HG03469 (cell line): ENCODE results near the gene USP35.
"Not testable (repeated sequence)": the region's sequence is repeated elsewhere in the genome, so short reads cannot be mapped to it uniquely, and the experiment has no call there.

Experiments
- ATAC-seq: cut with Tn5 transposase; IDR thresholded peaks from one replicate; pipeline ENCODE4 v1.9.1; 2021; ENCODE audit warnings: mild to moderate bottlenecking, moderate library complexity, moderate number of reproducible peaks; ENCODE audit not compliant: unreplicated experiment

The USP35 gene

DNA sequence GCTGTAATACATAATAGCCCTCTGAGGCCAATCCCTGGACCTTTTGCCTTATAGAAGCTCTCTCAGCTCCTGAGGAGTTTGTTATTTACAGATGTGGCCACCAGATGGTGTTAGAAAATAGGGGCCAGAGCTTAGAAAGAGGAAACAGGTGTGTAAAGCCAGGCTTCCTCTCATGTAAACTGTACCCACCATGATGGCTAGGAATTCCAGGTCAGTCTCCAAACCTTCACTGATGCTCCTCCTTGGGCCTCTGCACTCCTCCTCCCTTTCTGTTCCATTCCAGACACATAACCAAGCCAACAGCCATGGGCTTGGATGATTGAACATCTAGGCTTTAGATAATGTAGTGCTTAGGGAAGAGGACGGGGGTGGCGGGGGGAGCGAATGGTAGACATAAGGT lies 39.7 kb downstream of the USP35 start:
- ATAC-seq: peak; percentile 33

- ATAC-seq: no peak
Observed at GRCh38 chr11:78229106-78229505, 40.4 kb downstream of the USP35 start.

DNA sequence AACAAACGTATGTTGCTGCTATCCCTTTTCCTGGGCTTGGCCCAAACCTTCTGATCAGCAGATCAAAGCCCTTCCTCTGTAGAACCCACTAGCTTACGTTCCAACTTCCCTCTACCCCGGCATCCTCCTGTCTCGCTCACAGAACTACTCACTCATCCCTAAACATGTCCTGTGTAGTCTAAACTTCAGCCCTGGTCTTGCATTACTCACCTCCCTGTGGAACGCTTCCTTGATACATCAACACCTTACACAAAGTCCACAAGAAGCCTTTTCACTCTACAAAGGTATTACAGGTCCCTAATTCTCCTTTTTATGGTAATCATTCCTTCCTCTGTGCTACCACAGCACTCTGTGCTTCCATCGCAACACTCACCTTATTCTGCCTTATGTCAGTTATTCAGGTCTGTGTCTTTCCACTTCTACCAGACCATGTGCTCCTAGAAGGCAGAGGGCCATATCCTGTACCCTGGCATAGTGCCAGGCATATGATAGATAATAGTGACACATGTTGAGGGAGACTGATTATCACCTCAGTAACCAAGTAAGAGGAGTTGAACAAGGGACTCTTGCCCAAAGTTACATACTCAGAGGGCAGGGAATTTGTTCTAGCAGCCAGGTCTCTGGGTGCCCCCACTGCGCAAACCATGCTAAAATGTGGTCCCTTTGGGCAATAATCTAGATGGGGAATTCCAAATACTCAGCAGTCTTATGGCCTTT lies 41.6 kb downstream of the USP35 start:
- ATAC-seq: no peak

DNA sequence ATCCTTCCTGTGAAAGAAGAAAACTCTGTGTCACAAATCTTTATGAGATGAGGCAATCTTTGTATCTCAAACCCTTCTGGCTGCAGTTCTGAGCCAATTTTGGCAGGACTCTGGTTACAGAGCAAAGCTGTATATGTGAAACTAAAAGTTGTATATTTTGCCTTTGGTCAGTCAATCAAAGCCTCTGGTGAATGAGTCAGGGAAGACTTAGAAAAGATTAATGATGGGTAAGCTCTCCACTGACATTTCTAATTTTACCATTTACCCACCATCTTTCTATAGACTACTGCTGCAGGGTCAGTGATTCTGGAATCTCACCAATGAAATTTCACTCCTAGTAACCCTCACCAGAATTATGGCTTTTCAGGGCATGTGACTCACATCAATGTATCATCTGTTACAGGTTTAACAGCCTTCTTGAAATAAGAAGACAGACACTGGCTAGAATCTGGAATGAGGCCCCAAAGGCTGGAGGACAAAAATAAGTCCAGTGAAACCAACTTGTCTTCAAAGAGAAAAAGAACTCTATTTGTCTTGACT lies 43.3 kb downstream of the USP35 start:
- ATAC-seq: no peak

DNA sequence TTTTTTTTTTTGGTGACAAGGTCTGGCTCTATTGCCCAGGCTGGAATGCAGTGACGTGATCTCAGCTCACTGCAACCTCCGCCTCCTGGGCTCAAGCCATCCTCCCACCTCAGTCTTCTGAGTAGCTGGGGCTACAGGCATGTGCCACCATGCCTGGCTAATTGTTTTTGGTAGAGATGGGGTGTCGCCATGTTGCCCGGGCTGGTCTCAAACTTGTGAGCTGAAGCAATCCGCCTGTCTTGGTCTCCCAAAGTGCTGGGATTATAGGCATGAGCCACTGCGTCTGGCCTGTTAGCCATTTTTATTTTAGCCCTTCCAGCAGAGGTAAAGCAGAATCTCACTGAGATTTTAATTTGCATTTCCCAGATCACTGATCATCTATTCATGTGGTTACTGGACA lies 44.3 kb downstream of the USP35 start:
- ATAC-seq: not testable (repeated sequence)

- no peak for ATAC-seq
Observed at GRCh38 chr11:78234006-78234405, 45.3 kb downstream of the USP35 start.

DNA sequence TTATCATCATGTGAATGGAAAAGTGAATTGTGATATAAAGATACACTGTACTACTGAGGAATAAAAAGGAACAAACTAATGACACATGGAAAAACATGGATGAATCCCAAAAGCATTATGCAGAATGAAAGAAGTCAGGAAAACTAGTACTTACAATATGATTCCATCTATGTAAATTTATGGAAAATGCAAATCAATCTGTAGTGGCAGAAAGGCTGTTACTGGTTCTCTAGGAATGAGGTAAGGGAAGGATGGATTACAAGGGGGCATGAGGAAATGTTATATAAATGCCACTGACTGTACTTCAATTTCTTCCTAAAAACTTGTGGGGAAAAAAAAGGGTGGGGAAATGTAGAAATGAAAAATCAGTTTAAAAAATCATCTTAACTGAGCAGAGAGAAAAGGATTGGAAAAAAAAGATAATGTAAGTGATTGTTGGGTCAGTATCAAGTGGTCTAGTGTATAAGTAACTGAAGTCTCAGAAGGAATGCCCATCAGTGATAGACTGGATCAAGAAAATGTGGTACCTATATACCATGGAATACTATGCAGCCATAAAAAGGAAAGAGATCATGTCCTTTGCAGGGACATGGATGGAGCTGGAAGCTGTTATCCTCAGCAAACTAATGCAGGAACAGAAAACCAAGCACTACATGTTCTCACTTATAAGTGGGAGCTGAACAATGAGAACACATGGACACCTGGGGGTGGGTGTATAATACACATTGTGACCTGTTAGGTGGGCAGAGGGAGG lies 48.8 kb downstream of the USP35 start:
- ATAC-seq: no peak

- no peak for ATAC-seq
Observed at GRCh38 chr11:78239781-78240180, 51.1 kb downstream of the USP35 start.

DNA sequence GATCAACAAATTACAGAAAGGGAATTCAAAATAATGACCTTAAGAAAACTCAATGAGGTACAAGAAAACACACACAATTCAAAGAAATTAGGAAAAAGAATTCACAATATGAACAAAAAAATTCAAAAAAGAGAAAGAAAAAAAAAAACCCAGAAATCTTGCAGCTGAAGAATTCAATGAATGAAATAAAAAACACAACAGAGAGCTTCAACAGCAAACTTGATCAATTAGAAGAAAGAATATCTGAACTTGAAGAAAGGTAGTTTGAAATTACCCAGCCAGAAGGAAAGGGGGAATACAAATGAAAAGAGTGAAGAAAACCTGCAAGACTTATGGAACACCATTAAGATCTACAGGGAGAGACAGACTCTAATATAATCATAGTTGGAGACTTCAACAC lies 52.8 kb downstream of the USP35 start:
- no peak for ATAC-seq

- no peak for ATAC-seq
Observed at GRCh38 chr11:78244080-78244479, 55.4 kb downstream of the USP35 start.

GRCh38 chr11:78244546-78245255 lies 56.0 kb downstream of the USP35 start:
- ATAC-seq: no peak

- ATAC-seq: no peak
Observed at GRCh38 chr11:78248191-78248590, 59.5 kb downstream of the USP35 start.

DNA sequence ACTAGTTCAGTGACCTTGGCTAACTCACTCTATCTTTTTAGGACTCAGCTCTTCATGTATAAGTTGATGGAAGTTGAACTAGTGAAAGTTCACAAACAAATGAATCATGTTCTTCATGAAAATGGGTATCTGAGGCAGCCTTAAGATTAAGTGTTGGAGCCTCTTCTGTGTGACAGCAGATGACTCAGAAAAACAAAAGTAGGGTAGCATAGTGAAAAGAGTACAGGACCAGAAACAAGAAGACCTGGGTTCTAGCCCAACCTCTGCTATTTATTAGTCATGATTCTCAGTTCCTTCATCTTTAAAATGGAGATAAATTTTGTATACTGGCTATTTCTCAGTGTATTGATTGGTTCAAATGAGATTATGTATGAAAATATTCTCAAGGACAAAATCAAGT lies 60.2 kb downstream of the USP35 start:
- no peak for ATAC-seq

DNA sequence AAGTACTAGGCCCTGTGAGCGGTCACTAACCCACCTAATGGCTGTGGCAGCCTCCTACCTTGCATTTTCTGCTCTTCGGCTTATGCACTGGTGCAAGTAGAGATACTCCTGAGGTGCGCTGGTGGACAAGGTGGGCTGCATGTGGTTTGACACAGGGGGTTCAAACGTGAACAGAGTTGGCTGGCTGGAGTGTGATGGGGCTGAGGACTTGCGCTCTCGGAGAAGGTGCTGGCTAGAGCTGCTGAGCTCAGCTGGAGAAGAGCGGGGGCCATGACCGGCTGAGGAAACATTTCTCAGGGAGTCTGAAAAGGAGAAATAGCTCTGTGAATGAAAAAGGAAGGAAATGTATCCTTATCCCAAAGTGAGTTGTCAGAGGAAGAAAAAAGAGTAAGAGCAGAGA lies 61.4 kb downstream of the USP35 start:
- ATAC-seq: no peak

DNA sequence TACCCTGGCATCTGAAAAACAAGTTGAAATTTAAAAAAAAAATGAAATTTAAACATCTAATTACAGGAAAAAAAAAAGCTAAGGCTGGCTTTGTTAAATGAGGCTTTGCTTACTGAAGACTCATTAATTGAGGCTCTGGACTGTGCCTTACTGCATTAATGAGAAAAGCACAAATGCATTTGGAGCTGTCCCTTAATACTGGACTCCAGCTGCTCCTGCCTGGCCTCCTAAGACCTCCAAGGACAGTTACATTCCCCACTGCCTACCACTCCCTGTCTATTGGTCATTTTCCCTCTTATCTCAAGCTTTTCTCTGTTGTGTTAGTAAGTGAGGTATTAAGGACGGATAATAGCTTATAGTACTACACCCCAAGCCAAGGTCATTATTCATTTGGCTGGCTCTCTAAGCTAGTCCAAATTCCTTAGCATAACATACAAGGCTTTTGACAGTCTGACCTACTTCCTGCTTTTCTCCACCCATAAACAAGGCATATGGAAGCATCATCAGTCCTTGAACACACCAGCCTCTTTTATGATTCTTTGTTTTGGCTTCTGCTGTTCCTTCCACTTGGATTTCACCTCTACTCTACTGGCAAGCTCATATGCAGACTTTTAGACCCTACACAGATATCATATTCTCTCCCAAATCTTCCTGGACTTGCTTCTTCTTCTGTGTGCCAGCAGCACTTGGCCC lies 62.5 kb downstream of the USP35 start:
- ATAC-seq: no peak

DNA sequence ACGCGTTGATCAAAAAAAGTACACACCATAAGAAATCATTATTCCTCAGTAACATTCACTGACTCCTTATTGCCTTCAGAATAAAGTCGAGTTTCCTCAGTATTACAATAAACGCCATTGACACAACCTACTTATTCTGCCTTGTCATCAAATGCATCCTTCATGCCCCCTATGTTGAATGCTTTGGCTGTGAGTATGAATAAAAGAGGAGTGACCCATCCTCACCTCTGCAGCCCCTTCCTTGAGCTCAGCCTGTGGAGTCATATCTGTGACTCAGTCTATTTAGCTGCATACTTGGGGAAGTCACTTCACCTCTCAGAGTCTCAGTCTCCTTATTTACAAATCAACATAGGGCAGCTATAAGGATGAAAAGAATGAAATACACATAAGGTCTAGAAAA lies 65.1 kb downstream of the USP35 start:
- no peak for ATAC-seq

DNA sequence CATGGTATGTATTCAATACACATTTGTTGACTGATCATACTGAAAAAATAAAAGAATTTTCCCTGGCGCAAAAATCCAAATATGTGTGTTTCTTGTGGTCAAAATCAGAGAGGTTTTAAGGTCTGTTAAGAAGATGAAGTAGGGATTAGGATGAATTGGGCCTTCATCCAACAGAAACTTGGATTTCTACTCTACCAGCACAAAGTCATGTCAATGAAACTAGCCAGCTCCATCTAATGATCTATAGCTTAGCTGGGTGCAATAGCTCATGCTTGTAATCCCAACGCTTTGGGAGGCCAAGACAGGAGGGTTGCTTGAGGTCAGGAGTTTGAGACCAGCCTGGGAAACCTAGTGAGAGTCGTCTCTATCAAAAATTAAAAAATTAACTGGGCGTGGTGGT lies 65.5 kb downstream of the USP35 start:
- no peak for ATAC-seq

GRCh38 chr11:78255919-78256318 lies 67.2 kb downstream of the USP35 start:
- ATAC-seq: no peak

GRCh38 chr11:78256962-78257361 lies 68.2 kb downstream of the USP35 start:
- ATAC-seq: no peak

DNA sequence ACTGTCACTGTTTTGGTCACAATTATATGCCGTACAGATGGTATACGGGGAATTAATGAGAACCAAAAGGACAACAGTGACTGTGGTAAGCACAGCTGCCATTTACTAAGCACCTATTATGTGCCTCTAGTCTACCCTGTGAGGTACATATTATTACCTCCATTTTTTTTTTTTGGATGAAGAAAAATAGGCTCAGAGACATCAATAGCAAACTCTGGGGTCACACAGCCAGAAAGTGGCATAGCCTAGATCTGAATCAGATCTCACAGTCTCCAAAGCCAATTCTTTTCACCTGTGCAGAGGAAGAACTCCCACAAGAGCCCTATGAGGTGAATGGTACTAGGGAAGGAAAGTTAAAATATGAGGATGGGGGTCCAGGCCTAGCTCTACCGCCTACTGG lies 68.9 kb downstream of the USP35 start:
- no peak for ATAC-seq
